GM12891 (cell line): ENCODE data around the gene CD160.
"Not testable (repeated sequence)": the region's sequence is repeated elsewhere in the genome, so short reads cannot be mapped to it uniquely, and the experiment has no call there.

Experiments
- POLR2A ChIP-seq: IDR thresholded peaks from 2 replicates; pipeline ENCODE4 v1.6.1; 2011; ENCODE audit warnings: low read depth, low read length, control low read depth
- POLR2AphosphoS5 ChIP-seq: IDR thresholded peaks from 2 replicates; pipeline ENCODE4 v1.6.1; 2011; ENCODE audit warnings: low read depth, low read length, control low read depth
- POU2F2 ChIP-seq: IDR thresholded peaks from 2 replicates; pipeline ENCODE4 v1.6.1; 2011; ENCODE audit warnings: low read depth, mild to moderate bottlenecking, control low read depth, low read length, moderate library complexity

DNA sequence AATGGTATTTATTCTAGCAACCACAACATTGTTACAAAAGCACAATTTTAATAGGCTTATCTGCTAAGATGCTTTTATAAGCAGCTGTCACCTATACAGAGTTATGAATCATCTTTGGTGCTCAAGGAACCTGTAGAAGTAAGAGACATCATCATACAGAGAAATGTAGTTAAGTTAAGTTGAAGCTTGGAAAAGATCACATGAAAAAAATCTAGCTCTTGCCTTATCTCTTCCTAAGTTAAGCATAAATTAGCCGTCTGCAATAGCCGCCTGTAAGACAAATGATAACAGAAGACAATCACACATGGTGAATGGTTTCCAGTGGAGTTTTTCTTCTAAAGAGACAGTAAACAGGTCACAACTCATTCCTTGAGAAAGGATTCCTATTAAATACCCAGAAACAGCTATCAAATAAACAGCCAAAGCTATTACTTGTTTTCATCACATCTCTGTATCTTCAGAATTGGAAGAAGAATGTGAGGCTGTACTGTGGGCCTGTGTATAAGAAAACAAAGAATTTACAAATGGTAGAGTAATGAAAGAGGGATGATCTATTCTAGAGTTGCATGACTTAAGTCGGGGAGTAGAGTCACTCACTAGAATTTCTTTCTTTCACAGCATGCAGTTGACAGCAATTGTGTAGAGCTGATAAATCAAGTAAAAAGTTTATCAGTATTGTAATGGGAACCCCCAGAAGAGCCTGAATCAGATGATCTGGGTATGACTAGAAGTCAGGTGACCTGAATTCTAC, 48.1 kb upstream of the CD160 start:
- not testable (repeated sequence) for TF ChIP-seq POLR2AphosphoS5, POLR2A, POU2F2
